Ovary (tissue), 9 donors: ENCODE data around the gene ZCCHC2. TPM values are rescaled to one million over a fixed set of nuclear protein-coding genes. Genes with fewer than 3 reads are reported as not detected.

Experiments
- DNase-seq, 5 donors: peaks; one replicate each; pipeline ENCODE4 v3.0.0-alpha.2; 2019 to 2020
- H3K27ac ChIP-seq, 2 donors: fragments of 200-600 bp; one replicate each; pipeline versions ENCODE4 v1.5.1 to v1.8.0; 2019 to 2022
- H3K27me3 ChIP-seq: fragments of 200-600 bp; one replicate; pipeline ENCODE4 v1.8.0; 2022
- H3K36me3 ChIP-seq: fragments of 200-600 bp; sonication (generic); one replicate; pipeline ENCODE4 v1.5.1; 2019
- H3K4me1 ChIP-seq: one replicate; pipeline ENCODE4 v1.8.1; 2013; ENCODE audit warnings: mild to moderate bottlenecking, moderate library complexity; ENCODE audit not compliant: insufficient read depth
- H3K4me3 ChIP-seq: fragments of 200-600 bp; sonication (generic); one replicate; pipeline ENCODE4 v1.5.1; 2017
- H3K9me3 ChIP-seq, 2 donors: fragments of 200-600 bp in 1 of 2; sonication (generic) in 1 of 2; one replicate each; pipeline versions ENCODE4 v1.5.1 to v1.8.1; 2013 to 2019; ENCODE audit warnings: mild to moderate bottlenecking in 1 of 2, moderate library complexity in 1 of 2
- EP300 ChIP-seq: sonication (generic); formaldehyde crosslinking; IDR thresholded peaks from one replicate; pipeline ENCODE4 v1.6.1; 2017; ENCODE audit warnings: antibody characterized with exemption
- POLR2A ChIP-seq: fragments of 450-650 bp; IDR thresholded peaks from one replicate; pipeline ENCODE4 v1.6.1; 2017; ENCODE audit warnings: antibody characterized with exemption, mild to moderate bottlenecking, moderate library complexity
- WGBS, 3 donors: extraction: QIAGEN DNeasy Blood & Tissue Kit in 1 of 3; methylation state at CpG; one replicate each; pipeline versions ENCODE4 v1.1.5 to v1.1.7; 2013 to 2017; 5-methylcytosine and 5-hydroxymethylcytosine counted together
- intact Hi-C, 4 donors: fragments of 100-400 bp; cut with DNase I; formaldehyde crosslinking; loops; one replicate each; pipeline versions ENCODE4 v1.11.0 to v1.15.1; 2022 to 2023
- polyA plus RNA-seq, 2 donors: library from polyadenylated mRNA; stranded (reverse); fragments of 200-250 nt in 1 of 2; fragments of 350-450 nt in 1 of 2; fragmentation: Illumina TruSeq in 1 of 2; extraction: RNeasy Lipid Tissue Mini Kit (QIAGEN cat#74804) in 1 of 2; gene quantifications; one replicate each; pipeline ENCODE4 v1.2.3, GENCODE V29; 2013 to 2014
- total RNA-seq, 7 donors: library from RNA; depleted of rRNA in 2 of 7; stranded (reverse); fragments of >200 nt in 2 of 7; fragmentation: NEBNext Ultra II Directional in 3 of 7; extraction: Animal tissue kit (Norgen Biotek cat#: 25700) in 3 of 7; gene quantifications; one replicate each; pipeline versions ENCODE4 v1.1.0 to v1.2.4, GENCODE V29; 2016 to 2023
- TF ChIP-seq, protein P1 (sequence below), 3 donors: fragments of 450-650 bp in 2 of 3; fragments of 200-600 bp in 1 of 3; IDR thresholded peaks; one replicate each; pipeline versions ENCODE4 v1.5.1 to v1.8.0; 2016 to 2022; ENCODE audit warnings: antibody characterized with exemption in 3 of 3, mild to moderate bottlenecking in 1 of 3
- donor health status: DM: no; HTN: no; CAD: no; lungs with moderate emphysema.
- donor health status: DM: no; HTN: no; CAD: no.
- donor health status: Bipolar disorder and iron deficiency.
- donor health status: DM: yes; HTN: yes; CAD: no.
- donor health status: DM: no; HTN: no; CAD: no.
- donor health status: DM: yes; HTN: yes; CAD: no.

Gene ZCCHC2
- total and polyA plus RNA-seq, 9 donors: 7.7 to 24.5 (median 21.9) TPM

DNA sequence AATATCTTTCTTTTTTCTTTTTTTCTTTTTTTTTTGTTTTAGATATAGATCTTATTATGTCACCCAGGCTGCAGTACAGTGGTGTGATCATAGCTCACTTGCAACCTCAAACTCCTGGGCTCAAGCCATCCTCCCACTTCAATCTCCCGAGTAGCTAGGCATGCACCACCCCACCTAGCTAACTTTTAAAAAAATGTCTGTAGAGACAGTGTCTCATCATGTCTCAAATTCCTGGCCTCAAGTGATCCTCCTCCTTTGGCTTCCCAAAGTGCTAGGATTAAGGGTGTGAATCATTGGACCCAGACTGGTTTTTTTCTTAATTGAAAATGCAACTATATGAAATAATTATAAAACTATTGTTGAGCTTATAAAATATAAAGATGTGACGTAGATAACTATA lies 9.8 kb upstream of the ZCCHC2 start:
- 75 to 82% (median 82%) methylated on average over 2 of the region's 2 CpGs for WGBS, 3 donors
- Histone ChIP-seq H3K27ac (no peak overlapping the region), H3K4me3 (no peak overlapping the region), H3K27me3 (no peaks in the 10 kb centered on the region), H3K4me1 (no peaks in the 10 kb centered on the region), H3K36me3 (no peaks in the 10 kb centered on the region), H3K9me3 (no peaks in the 10 kb centered on the region)
- DNase-seq: no peak
- intact Hi-C loops: no loop called here
- TF ChIP-seq EP300 (no peak), POLR2A (no peak)
- TF ChIP-seq, protein P1, sequence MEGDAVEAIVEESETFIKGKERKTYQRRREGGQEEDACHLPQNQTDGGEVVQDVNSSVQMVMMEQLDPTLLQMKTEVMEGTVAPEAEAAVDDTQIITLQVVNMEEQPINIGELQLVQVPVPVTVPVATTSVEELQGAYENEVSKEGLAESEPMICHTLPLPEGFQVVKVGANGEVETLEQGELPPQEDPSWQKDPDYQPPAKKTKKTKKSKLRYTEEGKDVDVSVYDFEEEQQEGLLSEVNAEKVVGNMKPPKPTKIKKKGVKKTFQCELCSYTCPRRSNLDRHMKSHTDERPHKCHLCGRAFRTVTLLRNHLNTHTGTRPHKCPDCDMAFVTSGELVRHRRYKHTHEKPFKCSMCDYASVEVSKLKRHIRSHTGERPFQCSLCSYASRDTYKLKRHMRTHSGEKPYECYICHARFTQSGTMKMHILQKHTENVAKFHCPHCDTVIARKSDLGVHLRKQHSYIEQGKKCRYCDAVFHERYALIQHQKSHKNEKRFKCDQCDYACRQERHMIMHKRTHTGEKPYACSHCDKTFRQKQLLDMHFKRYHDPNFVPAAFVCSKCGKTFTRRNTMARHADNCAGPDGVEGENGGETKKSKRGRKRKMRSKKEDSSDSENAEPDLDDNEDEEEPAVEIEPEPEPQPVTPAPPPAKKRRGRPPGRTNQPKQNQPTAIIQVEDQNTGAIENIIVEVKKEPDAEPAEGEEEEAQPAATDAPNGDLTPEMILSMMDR (IDR thresholded peaks at IDR 0.05): no peak

GRCh38 chr18:62514570-62514969 lies 8.3 kb upstream of the ZCCHC2 start:
- Histone ChIP-seq H3K27ac (no peak overlapping the region), H3K27me3 (no peaks in the 10 kb centered on the region), H3K9me3 (no peaks in the 10 kb centered on the region), H3K4me1 (no peaks in the 10 kb centered on the region), H3K36me3 (no peaks in the 10 kb centered on the region), H3K4me3 (no peak overlapping the region)
- no peak for DNase-seq
- TF ChIP-seq, protein P1 (IDR thresholded peaks at IDR 0.05): no peak
- TF ChIP-seq POLR2A (no peak), EP300 (no peak)
- intact Hi-C loops: no loop called here

GRCh38 chr18:62516242-62516641 lies 6.6 kb upstream of the ZCCHC2 start:
- DNase-seq: no peak
- Histone ChIP-seq H3K9me3 (no peaks in the 10 kb centered on the region), H3K27ac (no peak overlapping the region), H3K36me3 (no peaks in the 10 kb centered on the region), H3K4me1 (no peaks in the 10 kb centered on the region), H3K27me3 (no peaks in the 10 kb centered on the region), H3K4me3 (no peak overlapping the region)
- intact Hi-C loops: no loop called here
- WGBS, 3 donors: 70 to 85% (median 76%) methylated on average over 1 of the region's 1 CpG
- no peak for TF ChIP-seq POLR2A
- TF ChIP-seq EP300: no peak
- TF ChIP-seq, protein P1 (IDR thresholded peaks at IDR 0.05): no peak

GRCh38 chr18:62518460-62519375 lies 4.1 kb upstream of the ZCCHC2 start:
- WGBS, 3 donors: 88 to 97% (median 94%) methylated on average over 9 of the region's 9 CpGs
- H3K27me3 ChIP-seq: no peaks in the 10 kb centered on the region
- no peak overlapping the region for H3K27ac ChIP-seq
- intact Hi-C loops: no loop called here
- H3K4me3 ChIP-seq: no peak overlapping the region
- H3K4me1 ChIP-seq: peaks cover 2% of the 10 kb centered on the region
- H3K9me3 ChIP-seq: no peaks in the 10 kb centered on the region
- no peak for TF ChIP-seq EP300
- no peak for TF ChIP-seq POLR2A
- TF ChIP-seq, protein P1 (IDR thresholded peaks at IDR 0.05): no peak
- H3K36me3 ChIP-seq: no peaks in the 10 kb centered on the region
- DNase-seq: no peak
